C4-2B (cell line): Measurements from ENCODE around the gene PAK1.

Experiments used
- CTCF ChIP-seq: fragments of 450-650 bp; conservative IDR thresholded peaks from 2 replicates; pipeline ENCODE4 v1.5.1; 2017; ENCODE audit warnings: mild to moderate bottlenecking
- ZFX ChIP-seq: fragments of 450-650 bp; IDR thresholded peaks from 2 replicates; pipeline ENCODE4 v1.6.1; 2017

GRCh38 chr11:77407613-77408012 is 66.3 kb downstream of the PAK1 start:
- TF ChIP-seq CTCF (no peak), ZFX (no peak)
